HepG2 (cell line): ENCODE measurements around the gene CNIH4. TPM values are rescaled to one million over a fixed set of nuclear protein-coding genes. Genes with fewer than 3 reads are reported as not detected.

Experiments used
- ATAC-seq: fragments of 200-7000 bp; cut with Tn5 transposase; 3 replicates; pipeline ENCODE4 v1.9.1; 2020; ENCODE audit warnings: mild to moderate bottlenecking, moderate library complexity
- BruUV-seq: library from RNA; stranded (reverse); fragments of 400-500 nt; replicated peaks from 2 replicates; lab custom pipeline; 2021; lab: Mats Ljungman, UMichigan
- CTCF ChIA-PET: fragments of 300-600 bp; formaldehyde crosslinking; extraction: SDS; loops from one replicate; lab custom pipeline; 2021; ENCODE audit warnings: low total read pairs, inconsistent platforms, low intra/inter-chr PET ratio; lab: Yijun Ruan, JAX
- POLR2A ChIA-PET: fragments of 350-600 bp; sonication (Branson Sonifier 250); formaldehyde crosslinking; loops from one replicate; lab custom pipeline; 2020; ENCODE audit warnings: antibody characterized with exemption, inconsistent platforms; lab: Yijun Ruan, JAX
- DNase-seq: peaks from one replicate; pipeline ENCODE4 v3.0.0-alpha.2; 2015; ENCODE audit warnings: low spot score
- FAIRE-seq: peaks from 3 replicates; lab custom pipeline; 2011; peaks lifted over from hg19 to GRCh38; lab: Jason Lieb, UNC
- H2AFZ ChIP-seq: one replicate; pipeline ENCODE4 v1.6.1; 2011; ENCODE audit warnings: low read length, inconsistent platforms
- H3K27ac ChIP-seq: fragments of 300-600 bp; 3 replicates; pipeline ENCODE4 v1.8.0; 2011; ENCODE audit warnings: mixed run types, mild to moderate bottlenecking, mixed read lengths, low read length, inconsistent platforms; ENCODE audit not compliant: insufficient read depth; ENCODE audit errors: extremely low read length
- H3K27me3 ChIP-seq, 2 experiments: fragments of 200-600 bp in 1 of 2; 2 replicates in 1 of 2; 3 replicates in 1 of 2; pipeline versions ENCODE4 v1.6.0 to v1.8.0; 2011; ENCODE audit warnings: low read length in 2 of 2, mild to moderate bottlenecking in 2 of 2, moderate library complexity in 2 of 2, inconsistent platforms in 1 of 2; ENCODE audit not compliant: insufficient read depth in 2 of 2, control insufficient read depth in 1 of 2
- H3K36me3 ChIP-seq, 2 experiments: fragments of 200-600 bp in 1 of 2; replicated peaks in 1 of 2; 2 replicates in 1 of 2; 3 replicates in 1 of 2; pipeline versions ENCODE4 v1.5.1 to v1.8.0; 2011; ENCODE audit warnings: low read length in 2 of 2, inconsistent platforms in 1 of 2; ENCODE audit not compliant: insufficient read depth in 2 of 2, control insufficient read depth in 1 of 2
- H3K4me1 ChIP-seq: 2 replicates; pipeline ENCODE4 v1.5.1; 2012; ENCODE audit warnings: low read length, inconsistent platforms; ENCODE audit not compliant: insufficient read depth
- H3K4me2 ChIP-seq: 2 replicates; pipeline ENCODE4 v1.6.0; 2011; ENCODE audit warnings: low read depth, low read length, inconsistent platforms
- H3K4me3 ChIP-seq, 3 experiments: fragments of 200-600 bp in 1 of 3; sonication (generic), shearing (Covaris generic) in 1 of 3; replicated peaks in 1 of 3; 2 replicates each; pipeline ENCODE4 v1.5.1; 2011 to 2016; ENCODE audit warnings: low read length in 3 of 3, inconsistent platforms in 2 of 3, low read depth in 2 of 3, mild to moderate bottlenecking in 2 of 3, control low read depth in 1 of 3, mixed read lengths in 1 of 3; ENCODE audit not compliant: insufficient read depth in 1 of 3
- H3K79me2 ChIP-seq: one replicate; pipeline ENCODE4 v1.6.1; 2011; ENCODE audit warnings: low read length, inconsistent platforms; ENCODE audit not compliant: insufficient read depth
- H3K9ac ChIP-seq: 2 replicates; pipeline ENCODE4 v1.6.0; 2011; ENCODE audit warnings: mild to moderate bottlenecking, low read depth, low read length, inconsistent platforms; ENCODE audit not compliant: insufficient read depth
- H3K9me3 ChIP-seq: 2 replicates; pipeline ENCODE4 v1.5.1; 2012; ENCODE audit warnings: mild to moderate bottlenecking, low read length
- H4K20me1 ChIP-seq: 2 replicates; pipeline ENCODE4 v1.6.0; 2011; ENCODE audit warnings: inconsistent platforms, mild to moderate bottlenecking, low read length, moderate library complexity; ENCODE audit not compliant: insufficient read depth
- ASH2L ChIP-seq: fragments of 300-600, 200-600 bp; sonication (generic); IDR thresholded peaks from 2 replicates; pipeline ENCODE4 v1.7.0; 2017; ENCODE audit warnings: low read depth, mild to moderate bottlenecking, moderate library complexity, mixed read lengths, low read length; ENCODE audit not compliant: insufficient read length
- ATF7-NPFF ChIP-seq: sonication (generic); formaldehyde crosslinking; IDR thresholded peaks from 2 replicates; pipeline ENCODE4 v1.8.1; 2023; ENCODE audit warnings: mild to moderate bottlenecking, low read depth, missing genetic modification reagents, moderate library complexity
- ELK4 ChIP-seq: sonication (generic); formaldehyde crosslinking; IDR thresholded peaks from 2 replicates; pipeline ENCODE4 v1.9.0; 2021; ENCODE audit warnings: missing genetic modification reagents, borderline replicate concordance
- HCFC1 ChIP-seq: fragments of 150-350 bp; IDR thresholded peaks from 2 replicates; pipeline ENCODE4 v1.6.1; 2014; ENCODE audit warnings: low read depth, low read length
- NFRKB ChIP-seq: fragments of 450-650 bp; IDR thresholded peaks from 2 replicates; pipeline ENCODE4 v1.6.1; 2017
- RFXAP ChIP-seq: sonication (generic); formaldehyde crosslinking; IDR thresholded peaks from 2 replicates; pipeline ENCODE4 v1.4.0; 2020; ENCODE audit warnings: missing genetic modification reagents, borderline replicate concordance
- RORA ChIP-seq: sonication (generic); formaldehyde crosslinking; IDR thresholded peaks from 2 replicates; pipeline ENCODE4 v1.5.0; 2020; ENCODE audit warnings: mild to moderate bottlenecking, missing genetic modification reagents, moderate library complexity
- SIX4 ChIP-seq: sonication (generic); formaldehyde crosslinking; IDR thresholded peaks from 2 replicates; pipeline ENCODE4 v1.4.0; 2020; ENCODE audit warnings: missing genetic modification reagents
- TAF1 ChIP-seq: sonication (generic); formaldehyde crosslinking; IDR thresholded peaks from 2 replicates; pipeline ENCODE4 v1.4.0; 2020; ENCODE audit warnings: missing genetic modification reagents
- TERF1 ChIP-seq: sonication (generic); formaldehyde crosslinking; IDR thresholded peaks from 2 replicates; pipeline ENCODE4 v1.8.0; 2022; ENCODE audit warnings: mild to moderate bottlenecking, missing genetic modification reagents, moderate library complexity
- ZNF121 ChIP-seq: sonication (generic); formaldehyde crosslinking; IDR thresholded peaks from 2 replicates; pipeline ENCODE4 v1.5.0; 2020; ENCODE audit warnings: mild to moderate bottlenecking, missing genetic modification reagents
- ZNF275 ChIP-seq: sonication (generic); formaldehyde crosslinking; IDR thresholded peaks from 2 replicates; pipeline ENCODE4 v1.8.0; 2022; ENCODE audit warnings: missing genetic modification reagents, mild to moderate bottlenecking, inconsistent platforms, borderline replicate concordance
- ZSCAN25 ChIP-seq: sonication (generic); formaldehyde crosslinking; IDR thresholded peaks from 2 replicates; pipeline ENCODE4 v1.8.0; 2022; ENCODE audit warnings: mild to moderate bottlenecking, missing genetic modification reagents
- WGBS: methylation state at CpG from one replicate; pipeline ENCODE4 v1.1.6; 2017; ENCODE audit warnings: low lambda C conversion rate; 5-methylcytosine and 5-hydroxymethylcytosine counted together
- in situ Hi-C: cut with HindIII; loops from 2 replicates; pipeline ENCODE4 v1.10.0; 2017; ENCODE audit warnings: low pct_unique_long_range_greater_than_20kb; ENCODE audit not compliant: extremely low pct_ligation_motif_present
- intact Hi-C: fragments of 100-400 bp; cut with micrococcal nuclease; formaldehyde crosslinking; loops from one replicate; pipeline ENCODE4 v1.10.0; 2022; ENCODE audit not compliant: unreplicated experiment
- polyA plus RNA-seq, 8 experiments: library from polyadenylated mRNA; depleted of rRNA in 3 of 8; stranded (reverse) in 7 of 8; unstranded in 1 of 8; fragments of >200 nt; fragmentation: Illumina TruSeq in 4 of 8; extraction: Trizol in 4 of 8; gene quantifications; 2 replicates each; pipeline versions ENCODE4 v1.2.1 to v1.2.3, GENCODE V29; 2011 to 2016; ENCODE audit warnings: low read depth in 4 of 8, missing spikeins in 1 of 8, mixed read lengths in 1 of 8; ENCODE audit not compliant: insufficient read depth in 1 of 8
- total RNA-seq, 5 experiments: library from RNA; depleted of rRNA; stranded (reverse); fragments of >200 nt; fragmentation: Illumina TruSeq; extraction: Trizol; gene quantifications; 2 replicates each; pipeline ENCODE4 v1.2.3, GENCODE V29; 2016; ENCODE audit warnings: low read depth in 1 of 5

CNIH4 gene
- total and polyA plus RNA-seq, 2 of the 13 experiments (the other 11 are each of a cell fraction or from before 2014, with no cell fraction given) = 51.8 to 52.9 TPM

DNA sequence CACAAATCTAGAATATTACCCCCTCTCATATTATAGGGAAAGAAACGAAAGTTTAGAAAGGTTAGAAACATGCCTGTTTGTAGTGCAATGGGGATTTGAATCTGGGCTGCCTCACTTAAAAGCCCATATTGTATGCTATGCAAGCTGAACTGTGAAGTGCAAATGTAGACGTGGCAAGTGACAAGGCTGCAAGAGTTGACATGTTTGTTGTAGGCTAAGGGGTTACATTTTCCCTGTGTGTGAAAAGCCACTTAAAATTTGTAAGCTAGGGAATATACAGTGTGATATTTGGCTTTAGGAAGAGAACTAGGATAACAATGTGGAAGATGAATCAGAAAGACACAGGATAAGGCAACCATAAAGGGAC, 48.9 kb downstream of the CNIH4 start:
- TF ChIP-seq ZNF275 (CRISPR knock-in tag) = no peak
- TF ChIP-seq SIX4 (CRISPR knock-in tag) = no peak
- no peak for TF ChIP-seq ATF7-NPFF (CRISPR knock-in tag)
- no peak for TF ChIP-seq ZNF121
- no peak for TF ChIP-seq TERF1 (CRISPR knock-in tag)
- no peak for TF ChIP-seq RORA
- TF ChIP-seq TAF1 (CRISPR knock-in tag) = no peak
- no peak for TF ChIP-seq HCFC1
- no peak for TF ChIP-seq NFRKB
- TF ChIP-seq ASH2L = no peak
- no peak for TF ChIP-seq RFXAP
- no peak for TF ChIP-seq ELK4 (CRISPR knock-in tag)
- no peak for TF ChIP-seq ZSCAN25 (CRISPR knock-in tag)
- no peak for ATAC-seq
- Histone ChIP-seq H3K79me2 (no peaks in the 10 kb centered on the region), H2AFZ (no peak overlapping the region), H3K27ac (no peak overlapping the region), H3K36me3 (peaks cover 8 to 59% of the 10 kb centered on the region in 2 experiments), H3K4me3 (no peak overlapping the region), H4K20me1 (no peaks in the 10 kb centered on the region), H3K9me3 (no peaks in the 10 kb centered on the region), H3K9ac (no peak overlapping the region), H3K4me1 (no peaks in the 10 kb centered on the region), H3K4me2 (no peak overlapping the region), H3K27me3 (no peaks in the 10 kb centered on the region)
- no peak for DNase-seq
- intact Hi-C loops (no loop called here), in situ Hi-C loops (no loop called here)
- ChIA-PET CTCF (no interaction called here), POLR2A (interaction anchor here (1.4 kb wide), 1 partner anchor 29 kb away, joined by 4 read pairs; the partner anchor contains the start of gene WDR26)
- no peak for FAIRE-seq
- 93% methylated on average over 2 of the region's 2 CpGs for WGBS
- BruUV-seq = no TSS peak
